ENCODE measurements around the gene OR5L1. TPM values are rescaled to one million over a fixed set of nuclear protein-coding genes. Genes with fewer than 3 reads are reported as not detected.

Gene OR5L1
- total RNA-seq, 1 experiment from 2014 or later = not detected

DNA sequence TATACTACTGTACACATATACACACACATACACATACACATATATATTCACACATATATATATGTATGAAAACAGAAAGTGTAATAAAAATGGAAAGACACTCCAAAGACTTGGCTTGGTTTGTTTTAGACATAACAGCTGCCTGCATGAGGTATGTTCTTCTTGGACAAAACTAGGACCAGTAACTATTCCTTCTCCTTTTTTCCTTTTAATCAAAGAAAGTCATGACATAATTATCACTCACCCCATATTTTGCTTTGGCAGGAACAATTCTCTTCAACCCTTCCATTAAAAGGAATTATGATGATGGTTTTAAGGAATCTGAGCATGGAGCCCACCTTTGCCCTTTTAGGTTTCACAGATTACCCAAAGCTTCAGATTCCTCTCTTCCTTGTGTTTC lies 15.9 kb upstream of the OR5L1 start, which contains the start of gene OR5D14 (continued):
- no peak for TF ChIP-seq TEAD1 (CRISPR knock-in tag; IDR thresholded peaks at IDR 0.05)
- TF ChIP-seq ETV6 (CRISPR knock-in tag; IDR thresholded peaks at IDR 0.05) = no peak
- TF ChIP-seq, protein P1, sequence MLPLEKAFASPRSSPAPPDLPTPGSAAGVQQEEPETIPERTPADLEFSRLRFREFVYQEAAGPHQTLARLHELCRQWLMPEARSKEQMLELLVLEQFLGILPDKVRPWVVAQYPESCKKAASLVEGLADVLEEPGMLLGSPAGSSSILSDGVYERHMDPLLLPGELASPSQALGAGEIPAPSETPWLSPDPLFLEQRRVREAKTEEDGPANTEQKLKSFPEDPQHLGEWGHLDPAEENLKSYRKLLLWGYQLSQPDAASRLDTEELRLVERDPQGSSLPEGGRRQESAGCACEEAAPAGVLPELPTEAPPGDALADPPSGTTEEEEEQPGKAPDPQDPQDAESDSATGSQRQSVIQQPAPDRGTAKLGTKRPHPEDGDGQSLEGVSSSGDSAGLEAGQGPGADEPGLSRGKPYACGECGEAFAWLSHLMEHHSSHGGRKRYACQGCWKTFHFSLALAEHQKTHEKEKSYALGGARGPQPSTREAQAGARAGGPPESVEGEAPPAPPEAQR (CRISPR knock-in tag; IDR thresholded peaks at IDR 0.05) = no peak
- no peak for TF ChIP-seq NR1H2 (CRISPR knock-in tag; IDR thresholded peaks at IDR 0.05)
- TF ChIP-seq GRHL2 (CRISPR knock-in tag; IDR thresholded peaks at IDR 0.05; ENCODE audit: insufficient replicate concordance, severe bottlenecking) = no peak
- TF ChIP-seq ZNF416 (CRISPR knock-in tag; IDR thresholded peaks at IDR 0.05) = no peak
- no peak for TF ChIP-seq ZNF138 (CRISPR knock-in tag; conservative IDR thresholded peaks at IDR 0.05)
- TF ChIP-seq, protein P2, sequence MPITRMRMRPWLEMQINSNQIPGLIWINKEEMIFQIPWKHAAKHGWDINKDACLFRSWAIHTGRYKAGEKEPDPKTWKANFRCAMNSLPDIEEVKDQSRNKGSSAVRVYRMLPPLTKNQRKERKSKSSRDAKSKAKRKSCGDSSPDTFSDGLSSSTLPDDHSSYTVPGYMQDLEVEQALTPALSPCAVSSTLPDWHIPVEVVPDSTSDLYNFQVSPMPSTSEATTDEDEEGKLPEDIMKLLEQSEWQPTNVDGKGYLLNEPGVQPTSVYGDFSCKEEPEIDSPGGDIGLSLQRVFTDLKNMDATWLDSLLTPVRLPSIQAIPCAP (CRISPR knock-in tag; IDR thresholded peaks at IDR 0.05) = no peak

DNA sequence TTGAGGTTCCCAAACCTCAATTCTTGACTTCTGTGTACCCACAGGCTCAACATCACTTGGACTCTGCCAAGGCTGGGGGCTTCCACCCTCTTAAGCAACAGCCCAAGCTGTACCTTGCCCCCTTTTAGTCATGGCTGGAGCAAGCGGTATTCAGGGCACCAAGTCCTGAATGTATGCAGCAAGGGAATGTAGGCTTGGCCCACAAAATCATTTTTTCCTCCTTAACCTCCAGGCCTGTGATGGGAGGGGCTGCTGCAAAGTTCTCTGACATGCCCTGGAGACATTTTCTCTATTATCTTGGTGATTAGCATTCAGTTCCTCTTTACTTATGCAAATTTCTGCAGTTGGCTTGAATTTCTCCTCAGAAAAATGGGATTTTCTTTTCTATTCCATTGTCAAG lies 4.9 kb upstream of the OR5L1 start:
- H3K27me3 Mint-ChIP-seq (ENCODE audit: low read depth) = peaks cover 9% of the 10 kb centered on the region
- POLR2A ChIA-PET = no interaction called here
- no peak overlapping the region for H3K4me3 Mint-ChIP-seq
- ATAC-seq (no peak), DNase-seq (ENCODE audit: low spot score) (no peak)
- peaks cover 76% of the 10 kb centered on the region for H3K9me3 Mint-ChIP-seq
- H3K27ac Mint-ChIP-seq = no peak overlapping the region
- TF ChIP-seq NR2C2 (CRISPR knock-in tag; IDR thresholded peaks at IDR 0.05) (no peak), ELF4 (CRISPR knock-in tag; IDR thresholded peaks at IDR 0.05; ENCODE audit: low read depth) (no peak), SMAD3 (CRISPR knock-in tag; IDR thresholded peaks at IDR 0.05; ENCODE audit: borderline replicate concordance) (no peak), ZNF396 (CRISPR knock-in tag; IDR thresholded peaks at IDR 0.05; ENCODE audit: borderline replicate concordance) (no peak), ZNF671 (CRISPR knock-in tag; IDR thresholded peaks at IDR 0.05) (no peak), MYBL2 (CRISPR knock-in tag; IDR thresholded peaks at IDR 0.05) (no peak), IRF2 (CRISPR knock-in tag; IDR thresholded peaks at IDR 0.05; ENCODE audit: borderline replicate concordance, low read depth) (no peak), ZNF121 (CRISPR knock-in tag; IDR thresholded peaks at IDR 0.05) (no peak), SOX15 (CRISPR knock-in tag; IDR thresholded peaks at IDR 0.05) (no peak), MXD4 (CRISPR knock-in tag; IDR thresholded peaks at IDR 0.05; ENCODE audit: borderline replicate concordance) (no peak)
- TF ChIP-seq, protein P3, sequence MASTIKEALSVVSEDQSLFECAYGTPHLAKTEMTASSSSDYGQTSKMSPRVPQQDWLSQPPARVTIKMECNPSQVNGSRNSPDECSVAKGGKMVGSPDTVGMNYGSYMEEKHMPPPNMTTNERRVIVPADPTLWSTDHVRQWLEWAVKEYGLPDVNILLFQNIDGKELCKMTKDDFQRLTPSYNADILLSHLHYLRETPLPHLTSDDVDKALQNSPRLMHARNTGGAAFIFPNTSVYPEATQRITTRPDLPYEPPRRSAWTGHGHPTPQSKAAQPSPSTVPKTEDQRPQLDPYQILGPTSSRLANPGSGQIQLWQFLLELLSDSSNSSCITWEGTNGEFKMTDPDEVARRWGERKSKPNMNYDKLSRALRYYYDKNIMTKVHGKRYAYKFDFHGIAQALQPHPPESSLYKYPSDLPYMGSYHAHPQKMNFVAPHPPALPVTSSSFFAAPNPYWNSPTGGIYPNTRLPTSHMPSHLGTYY (CRISPR knock-in tag; IDR thresholded peaks at IDR 0.05) = no peak
- TF ChIP-seq, protein P4, sequence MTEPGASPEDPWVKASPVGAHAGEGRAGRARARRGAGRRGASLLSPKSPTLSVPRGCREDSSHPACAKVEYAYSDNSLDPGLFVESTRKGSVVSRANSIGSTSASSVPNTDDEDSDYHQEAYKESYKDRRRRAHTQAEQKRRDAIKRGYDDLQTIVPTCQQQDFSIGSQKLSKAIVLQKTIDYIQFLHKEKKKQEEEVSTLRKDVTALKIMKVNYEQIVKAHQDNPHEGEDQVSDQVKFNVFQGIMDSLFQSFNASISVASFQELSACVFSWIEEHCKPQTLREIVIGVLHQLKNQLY (CRISPR knock-in tag; IDR thresholded peaks at IDR 0.05) = no peak
- H3K4me1 Mint-ChIP-seq = no peaks in the 10 kb centered on the region
- H3K36me3 Mint-ChIP-seq = peaks cover 69% of the 10 kb centered on the region
- CTCF ChIA-PET = no interaction called here

DNA sequence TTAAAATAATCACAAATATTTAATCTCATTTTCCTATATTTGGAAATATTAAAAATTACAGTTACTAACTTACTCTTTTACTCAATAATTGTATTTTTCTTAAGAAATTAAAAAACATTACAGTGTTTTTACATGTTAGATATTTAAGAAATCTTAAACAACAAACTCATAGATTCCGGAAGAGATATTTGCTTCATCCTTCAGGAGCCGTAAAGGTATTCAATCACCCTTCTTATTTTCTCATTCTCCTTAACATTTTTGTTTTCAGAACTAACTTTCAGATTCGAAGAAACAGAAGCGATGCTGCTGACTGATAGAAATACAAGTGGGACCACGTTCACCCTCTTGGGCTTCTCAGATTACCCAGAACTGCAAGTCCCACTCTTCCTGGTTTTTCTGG lies 8.2 kb downstream of the OR5L1 start, which contains the start of gene OR5D18:
Gene OR5D18, plus strand, starts transcription at position 301 of the 400 bp plus-strand sequence. Its CDS starts 0 bp downstream, at position 301.
- Mint-ChIP-seq H3K36me3 (peaks cover 65% of the 10 kb centered on the region), H3K4me1 (no peaks in the 10 kb centered on the region), H3K27ac (no peak within 1 kb of the TSS), H3K9me3 (peaks cover 78% of the 10 kb centered on the region), H3K4me3 (no peak within 1 kb of the TSS), H3K27me3 (ENCODE audit: low read depth) (peaks cover 11% of the 10 kb centered on the region)
- ATAC-seq (no peak), DNase-seq (ENCODE audit: low spot score) (no peak)
- ChIA-PET CTCF (no interaction called here), POLR2A (no interaction called here)
- TF ChIP-seq CBFB (CRISPR knock-in tag; IDR thresholded peaks at IDR 0.05; ENCODE audit: low read depth) (no peak), RELA (CRISPR knock-in tag; IDR thresholded peaks at IDR 0.05; ENCODE audit: borderline replicate concordance) (no peak)
- TF ChIP-seq, protein P2 (CRISPR knock-in tag; IDR thresholded peaks at IDR 0.05) = no peak

Data from WTC11 (cell line).